GM10266 (cell line): ENCODE measurements around the gene MSX1.

Experiments used
- DNase-seq: peaks from one replicate; pipeline ENCODE4 v3.0.0; 2012; ENCODE audit errors: extremely low spot score
- CTCF ChIP-seq: IDR thresholded peaks from 2 replicates; pipeline ENCODE4 v1.5.1; 2012; ENCODE audit warnings: mild to moderate bottlenecking, low read depth; ENCODE audit not compliant: control insufficient read depth, insufficient read depth; ENCODE audit errors: missing control alignments

Gene MSX1

GRCh38 chr4:4864443-4864939 lies 5.0 kb downstream of the MSX1 start:
- no peak for TF ChIP-seq CTCF
- no peak for DNase-seq

GRCh38 chr4:4864940-4865704 lies 5.7 kb downstream of the MSX1 start:
- TF ChIP-seq CTCF: no peak
- no peak for DNase-seq

GRCh38 chr4:4865705-4866123 lies 6.2 kb downstream of the MSX1 start:
- DNase-seq: no peak
- TF ChIP-seq CTCF: no peak

GRCh38 chr4:4866124-4866865 lies 6.8 kb downstream of the MSX1 start:
- TF ChIP-seq CTCF: no peak
- DNase-seq: no peak

- no peak for TF ChIP-seq CTCF
Observed at GRCh38 chr4:4866866-4867374, 7.5 kb downstream of the MSX1 start.

GRCh38 chr4:4867375-4868039 lies 8.0 kb downstream of the MSX1 start:
- no peak for DNase-seq
- no peak for TF ChIP-seq CTCF

More at GRCh38 chr4:4866866-4867374, 7.5 kb downstream of the MSX1 start:
- DNase-seq: no peak
